Liver (tissue), 3 donors: Measurements from ENCODE around the gene CADM2.

Experiments
- EGR1 ChIP-seq, 2 donors: IDR thresholded peaks; 2 replicates each; pipeline ENCODE4 v1.6.1; 2016 to 2018; ENCODE audit warnings: antibody characterized with exemption in 2 of 2, low read depth in 2 of 2
- FOXA2 ChIP-seq: IDR thresholded peaks from 2 replicates; pipeline ENCODE4 v1.6.1; 2016; ENCODE audit warnings: antibody characterized with exemption
- RXRA ChIP-seq, 2 donors: IDR thresholded peaks; 2 replicates each; pipeline ENCODE4 v1.6.1; 2017 to 2018; ENCODE audit warnings: antibody characterized with exemption in 2 of 2, mild to moderate bottlenecking in 1 of 2
- SP1 ChIP-seq: IDR thresholded peaks from 2 replicates; pipeline ENCODE4 v1.6.1; 2018; ENCODE audit warnings: antibody characterized with exemption, mild to moderate bottlenecking
- ZBTB33 ChIP-seq: IDR thresholded peaks from 2 replicates; pipeline ENCODE4 v1.6.1; 2016; ENCODE audit warnings: antibody characterized with exemption
- TF ChIP-seq, protein P1 (sequence below): fragments of 150-350 bp; IDR thresholded peaks from 2 replicates; pipeline ENCODE4 v1.5.1; 2017; ENCODE audit warnings: improper control_type of control experiment, low read depth, low read length; ENCODE audit not compliant: missing input control
- donor health status: healthy.
- donor health status: healthy.

DNA sequence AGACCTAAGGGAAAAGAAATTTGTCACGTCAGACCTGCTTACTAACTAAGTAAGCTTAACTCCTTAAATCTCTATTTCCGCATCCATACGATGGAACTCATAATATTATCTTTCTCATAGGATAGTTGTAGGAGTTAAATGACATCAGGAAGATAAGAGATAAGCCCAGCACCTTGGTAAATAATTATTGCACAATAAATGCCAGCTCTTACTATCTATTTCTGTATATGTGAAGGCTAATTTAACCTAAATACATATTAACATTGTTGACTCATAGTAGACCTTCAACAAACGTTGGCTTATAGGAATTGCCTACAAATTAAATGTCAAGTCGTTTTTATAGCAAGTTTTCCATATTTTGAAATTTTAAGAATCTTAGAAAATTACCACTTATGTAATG is 709.0 kb downstream of the CADM2 start:
- TF ChIP-seq, protein P1, sequence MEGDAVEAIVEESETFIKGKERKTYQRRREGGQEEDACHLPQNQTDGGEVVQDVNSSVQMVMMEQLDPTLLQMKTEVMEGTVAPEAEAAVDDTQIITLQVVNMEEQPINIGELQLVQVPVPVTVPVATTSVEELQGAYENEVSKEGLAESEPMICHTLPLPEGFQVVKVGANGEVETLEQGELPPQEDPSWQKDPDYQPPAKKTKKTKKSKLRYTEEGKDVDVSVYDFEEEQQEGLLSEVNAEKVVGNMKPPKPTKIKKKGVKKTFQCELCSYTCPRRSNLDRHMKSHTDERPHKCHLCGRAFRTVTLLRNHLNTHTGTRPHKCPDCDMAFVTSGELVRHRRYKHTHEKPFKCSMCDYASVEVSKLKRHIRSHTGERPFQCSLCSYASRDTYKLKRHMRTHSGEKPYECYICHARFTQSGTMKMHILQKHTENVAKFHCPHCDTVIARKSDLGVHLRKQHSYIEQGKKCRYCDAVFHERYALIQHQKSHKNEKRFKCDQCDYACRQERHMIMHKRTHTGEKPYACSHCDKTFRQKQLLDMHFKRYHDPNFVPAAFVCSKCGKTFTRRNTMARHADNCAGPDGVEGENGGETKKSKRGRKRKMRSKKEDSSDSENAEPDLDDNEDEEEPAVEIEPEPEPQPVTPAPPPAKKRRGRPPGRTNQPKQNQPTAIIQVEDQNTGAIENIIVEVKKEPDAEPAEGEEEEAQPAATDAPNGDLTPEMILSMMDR, result no peak
- TF ChIP-seq EGR1 (IDR thresholded peaks at IDR 0.05; ENCODE audit: low read depth in 2 of 2) (no peak), RXRA (IDR thresholded peaks at IDR 0.05) (no peak), FOXA2 (no peak), ZBTB33 (no peak), SP1 (no peak)
